CD4-positive, alpha-beta T cell (primary cell): ENCODE data around the gene F10. TPM values are rescaled to one million over a fixed set of nuclear protein-coding genes. Genes with fewer than 3 reads are reported as not detected.

Source experiments
- ATAC-seq: fragments of 200-7000 bp; cut with Tn5 transposase; one replicate; pipeline ENCODE4 v1.10.0; 2022; ENCODE audit warnings: mild to moderate bottlenecking; ENCODE audit not compliant: poor library complexity
- CTCF ChIA-PET: fragments of 350-600 bp; sonication (Branson Sonifier 250); formaldehyde crosslinking; loops from one replicate; lab custom pipeline; 2021; ENCODE audit warnings: antibody characterized with exemption, inconsistent platforms; lab: Charles Lee
- POLR2A ChIA-PET: fragments of 350-600 bp; sonication (Branson Sonifier 250); formaldehyde crosslinking; loops from one replicate; lab custom pipeline; 2021; ENCODE audit warnings: antibody characterized with exemption, inconsistent platforms; lab: Charles Lee
- DNase-seq, 14 experiments: peaks; one replicate each; pipeline ENCODE4 v3.0.0-alpha.2; 2013 to 2020; ENCODE audit warnings: mixed read lengths in 2 of 14
- H3K27ac ChIP-seq, 2 donors: one replicate each; pipeline versions ENCODE4 v1.5.1 to v1.7.0; 2013; ENCODE audit warnings: low read length in 2 of 2, low read depth in 1 of 2, mild to moderate bottlenecking in 1 of 2
- H3K27me3 ChIP-seq, 2 experiments: 1 replicate in 1 of 2; 2 replicates in 1 of 2; pipeline versions ENCODE4 v1.6.1 to v1.7.0; 2013; ENCODE audit warnings: low read length in 2 of 2, control low read depth in 1 of 2, mild to moderate bottlenecking in 1 of 2, moderate library complexity in 1 of 2; ENCODE audit not compliant: insufficient read depth in 2 of 2, control insufficient read depth in 1 of 2
- H3K36me3 ChIP-seq: one replicate; pipeline ENCODE4 v1.6.1; 2013; ENCODE audit warnings: low read length, control low read depth; ENCODE audit not compliant: insufficient read depth
- H3K4me1 ChIP-seq: one replicate; pipeline ENCODE4 v1.6.1; 2013; ENCODE audit warnings: low read length, control low read depth; ENCODE audit not compliant: insufficient read depth
- H3K4me3 ChIP-seq: one replicate; pipeline ENCODE4 v1.5.1; 2013; ENCODE audit warnings: mild to moderate bottlenecking, low read length, moderate library complexity
- H3K9me3 ChIP-seq, 2 experiments: 1 replicate in 1 of 2; 2 replicates in 1 of 2; pipeline versions ENCODE4 v1.6.1 to v1.7.0; 2013; ENCODE audit warnings: low read length in 2 of 2, mild to moderate bottlenecking in 2 of 2, control low read depth in 1 of 2, moderate library complexity in 1 of 2; ENCODE audit not compliant: control insufficient read depth in 1 of 2, insufficient read depth in 1 of 2
- H3K27ac Mint-ChIP-seq: one replicate; pipeline ENCODE4 v1.8.0; 2020; ENCODE audit warnings: mixed read lengths
- H3K27me3 Mint-ChIP-seq: one replicate; pipeline ENCODE4 v1.8.0; 2021; ENCODE audit warnings: mixed read lengths
- H3K36me3 Mint-ChIP-seq: one replicate; pipeline ENCODE4 v1.8.0; 2021; ENCODE audit warnings: low read depth, mixed read lengths
- H3K4me1 Mint-ChIP-seq: one replicate; pipeline ENCODE4 v1.8.0; 2021; ENCODE audit warnings: low read depth, mixed read lengths
- H3K4me3 Mint-ChIP-seq: one replicate; pipeline ENCODE4 v1.8.0; 2020; ENCODE audit warnings: mild to moderate bottlenecking, mixed read lengths
- H3K9me3 Mint-ChIP-seq: one replicate; pipeline ENCODE4 v1.8.0; 2020; ENCODE audit warnings: mixed read lengths
- intact Hi-C, 2 experiments: fragments of 100-400 bp; cut with DNase I in 1 of 2; cut with micrococcal nuclease in 1 of 2; formaldehyde crosslinking; loops; one replicate each; pipeline versions ENCODE4 v1.15.1 to v1.9.0; 2023 to 2025; cut with DNase I, micrococcal nuclease
- total RNA-seq, 174 experiments: library from RNA in 2 of 174; stranded (reverse) in 2 of 174; gene quantifications; one replicate each; pipeline ENCODE4 v1.2.3 and lab custom pipeline; 2021 to 2026
- TF ChIP-seq, protein P1 (sequence below): fragments of 200-600 bp; IDR thresholded peaks from one replicate; pipeline ENCODE4 v1.8.0; 2022; ENCODE audit warnings: antibody characterized with exemption, mild to moderate bottlenecking

The F10 gene
- total RNA-seq, 2 experiments from 2014 or later = not detected

DNA sequence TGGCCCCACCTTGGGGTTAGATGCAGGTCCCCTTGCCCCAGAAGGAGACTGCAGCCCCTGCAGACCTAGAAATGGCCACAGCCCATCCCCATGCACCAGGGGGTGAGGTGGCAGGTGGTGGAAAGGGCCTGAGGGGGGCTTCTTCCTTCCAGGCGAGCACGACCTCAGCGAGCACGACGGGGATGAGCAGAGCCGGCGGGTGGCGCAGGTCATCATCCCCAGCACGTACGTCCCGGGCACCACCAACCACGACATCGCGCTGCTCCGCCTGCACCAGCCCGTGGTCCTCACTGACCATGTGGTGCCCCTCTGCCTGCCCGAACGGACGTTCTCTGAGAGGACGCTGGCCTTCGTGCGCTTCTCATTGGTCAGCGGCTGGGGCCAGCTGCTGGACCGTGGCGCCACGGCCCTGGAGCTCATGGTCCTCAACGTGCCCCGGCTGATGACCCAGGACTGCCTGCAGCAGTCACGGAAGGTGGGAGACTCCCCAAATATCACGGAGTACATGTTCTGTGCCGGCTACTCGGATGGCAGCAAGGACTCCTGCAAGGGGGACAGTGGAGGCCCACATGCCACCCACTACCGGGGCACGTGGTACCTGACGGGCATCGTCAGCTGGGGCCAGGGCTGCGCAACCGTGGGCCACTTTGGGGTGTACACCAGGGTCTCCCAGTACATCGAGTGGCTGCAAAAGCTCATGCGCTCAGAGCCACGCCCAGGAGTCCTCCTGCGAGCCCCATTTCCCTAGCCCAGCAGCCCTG lies 4.2 kb upstream of the F10 start:
- no peak overlapping the region for H3K4me3 ChIP-seq
- H3K4me1 ChIP-seq = peaks cover 3% of the 10 kb centered on the region
- no peak overlapping the region for H3K27ac ChIP-seq
- H3K9me3 Mint-ChIP-seq = no peaks in the 10 kb centered on the region
- H3K4me1 Mint-ChIP-seq = no peaks in the 10 kb centered on the region
- CTCF ChIA-PET = no interaction called here
- POLR2A ChIA-PET = no interaction called here
- H3K27ac Mint-ChIP-seq = no peak overlapping the region
- no peak overlapping the region for H3K4me3 Mint-ChIP-seq
- H3K36me3 ChIP-seq = no peaks in the 10 kb centered on the region
- TF ChIP-seq, protein P1, sequence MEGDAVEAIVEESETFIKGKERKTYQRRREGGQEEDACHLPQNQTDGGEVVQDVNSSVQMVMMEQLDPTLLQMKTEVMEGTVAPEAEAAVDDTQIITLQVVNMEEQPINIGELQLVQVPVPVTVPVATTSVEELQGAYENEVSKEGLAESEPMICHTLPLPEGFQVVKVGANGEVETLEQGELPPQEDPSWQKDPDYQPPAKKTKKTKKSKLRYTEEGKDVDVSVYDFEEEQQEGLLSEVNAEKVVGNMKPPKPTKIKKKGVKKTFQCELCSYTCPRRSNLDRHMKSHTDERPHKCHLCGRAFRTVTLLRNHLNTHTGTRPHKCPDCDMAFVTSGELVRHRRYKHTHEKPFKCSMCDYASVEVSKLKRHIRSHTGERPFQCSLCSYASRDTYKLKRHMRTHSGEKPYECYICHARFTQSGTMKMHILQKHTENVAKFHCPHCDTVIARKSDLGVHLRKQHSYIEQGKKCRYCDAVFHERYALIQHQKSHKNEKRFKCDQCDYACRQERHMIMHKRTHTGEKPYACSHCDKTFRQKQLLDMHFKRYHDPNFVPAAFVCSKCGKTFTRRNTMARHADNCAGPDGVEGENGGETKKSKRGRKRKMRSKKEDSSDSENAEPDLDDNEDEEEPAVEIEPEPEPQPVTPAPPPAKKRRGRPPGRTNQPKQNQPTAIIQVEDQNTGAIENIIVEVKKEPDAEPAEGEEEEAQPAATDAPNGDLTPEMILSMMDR = no peak
- peaks cover 0 to 2% of the 10 kb centered on the region in 2 experiments for H3K27me3 ChIP-seq
- H3K9me3 ChIP-seq = no peaks in the 10 kb centered on the region
- H3K36me3 Mint-ChIP-seq = no peaks in the 10 kb centered on the region
- H3K27me3 Mint-ChIP-seq = no peaks in the 10 kb centered on the region
- DNase-seq (no peak), ATAC-seq (no peak)
- intact Hi-C loops = no loop called here

GRCh38 chr13:113119166-113119821 lies 3.3 kb upstream of the F10 start:
- Mint-ChIP-seq H3K27me3 (no peaks in the 10 kb centered on the region), H3K9me3 (no peaks in the 10 kb centered on the region), H3K4me1 (no peaks in the 10 kb centered on the region), H3K4me3 (no peak overlapping the region), H3K27ac (no peak overlapping the region), H3K36me3 (no peaks in the 10 kb centered on the region)
- H3K9me3 ChIP-seq = no peaks in the 10 kb centered on the region
- no peaks in the 10 kb centered on the region for H3K4me1 ChIP-seq
- intact Hi-C loops = no loop called here
- no peaks in the 10 kb centered on the region for H3K36me3 ChIP-seq
- H3K27ac ChIP-seq = no peak overlapping the region
- ATAC-seq (no peak), DNase-seq (no peak)
- CTCF ChIA-PET = no interaction called here
- H3K4me3 ChIP-seq = no peak overlapping the region
- peaks cover 0 to 2% of the 10 kb centered on the region in 2 experiments for H3K27me3 ChIP-seq
- POLR2A ChIA-PET = no interaction called here
- TF ChIP-seq, protein P1 = no peak

GRCh38 chr13:113119822-113120189 lies 2.8 kb upstream of the F10 start:
- H3K36me3 Mint-ChIP-seq = no peaks in the 10 kb centered on the region
- ATAC-seq (no peak), DNase-seq (no peak)
- Histone ChIP-seq H3K27me3 (peaks cover 0 to 2% of the 10 kb centered on the region in 2 experiments), H3K4me3 (no peak overlapping the region), H3K27ac (no peak overlapping the region), H3K4me1 (no peaks in the 10 kb centered on the region), H3K9me3 (no peaks in the 10 kb centered on the region), H3K36me3 (no peaks in the 10 kb centered on the region)
- no peaks in the 10 kb centered on the region for H3K4me1 Mint-ChIP-seq
- no peak overlapping the region for H3K27ac Mint-ChIP-seq
- H3K27me3 Mint-ChIP-seq = no peaks in the 10 kb centered on the region
- TF ChIP-seq, protein P1 = no peak
- intact Hi-C loops = no loop called here
- POLR2A ChIA-PET = no interaction called here
- CTCF ChIA-PET = no interaction called here
- no peak overlapping the region for H3K4me3 Mint-ChIP-seq
- no peaks in the 10 kb centered on the region for H3K9me3 Mint-ChIP-seq
